Prostate gland (tissue), 2 donors: ENCODE measurements around the gene CPA1.

Experiments used
- CTCF ChIP-seq, 4 experiments: fragments of 200-600 bp in 2 of 4; fragments of 450-650 bp in 2 of 4; sonication (generic) in 2 of 4; IDR thresholded peaks; 1 replicate in 3 of 4; 2 replicates in 1 of 4; pipeline ENCODE4 v1.5.1; 2016 to 2019; ENCODE audit warnings: antibody characterized with exemption in 4 of 4, mild to moderate bottlenecking in 2 of 4, moderate library complexity in 2 of 4
- POLR2AphosphoS5 ChIP-seq: sonication (generic); formaldehyde crosslinking; IDR thresholded peaks from one replicate; pipeline ENCODE4 v1.6.1; 2017; ENCODE audit warnings: antibody characterized with exemption

- TF ChIP-seq CTCF (IDR thresholded peaks at IDR 0.05), result no peak
- TF ChIP-seq POLR2AphosphoS5, result no peak
Observed at GRCh38 chr7:130346941-130347340, 33.4 kb upstream of the CPA1 start.
